NCI-H1105 treated with DMSO at 0.1 percent for 48 hours (cell line): ENCODE measurements around the gene SPOUT1.

Experiments
- DNase-seq: peaks from one replicate; lab custom pipeline; 2025; lab: John Stamatoyannopoulos, UW

The SPOUT1 gene

DNA sequence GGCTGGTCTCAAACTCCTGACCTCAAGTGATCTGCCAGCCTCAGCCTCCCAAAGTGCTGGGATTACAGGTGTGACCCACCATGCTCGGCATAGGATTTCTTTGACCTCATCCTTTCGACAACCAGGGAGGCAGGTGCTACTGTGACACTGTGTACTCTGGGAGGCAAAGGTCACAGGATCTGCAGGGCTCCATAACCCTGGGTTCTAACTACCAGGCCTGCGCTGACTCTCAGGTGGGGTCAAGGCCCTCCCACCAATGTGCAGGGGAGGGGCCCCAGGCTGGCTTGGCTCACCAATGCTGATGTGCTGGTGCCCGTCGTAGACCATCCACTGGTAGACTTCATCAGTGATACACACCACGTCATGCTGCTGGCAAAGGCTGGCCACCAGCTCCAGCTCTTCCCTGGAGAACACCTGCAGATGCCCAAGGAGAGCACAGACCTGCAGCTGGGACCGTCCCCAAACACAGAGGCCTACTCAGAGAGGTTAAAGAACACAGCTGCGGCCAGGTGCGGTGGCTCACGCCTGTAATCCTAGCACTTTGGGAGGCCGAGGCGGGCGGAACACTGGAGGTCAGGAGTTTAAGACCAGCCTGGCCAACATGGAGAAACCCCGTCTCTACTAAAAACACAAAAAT is 7.0 kb upstream of the SPOUT1 start:
- DNase-seq, result no peak

DNA sequence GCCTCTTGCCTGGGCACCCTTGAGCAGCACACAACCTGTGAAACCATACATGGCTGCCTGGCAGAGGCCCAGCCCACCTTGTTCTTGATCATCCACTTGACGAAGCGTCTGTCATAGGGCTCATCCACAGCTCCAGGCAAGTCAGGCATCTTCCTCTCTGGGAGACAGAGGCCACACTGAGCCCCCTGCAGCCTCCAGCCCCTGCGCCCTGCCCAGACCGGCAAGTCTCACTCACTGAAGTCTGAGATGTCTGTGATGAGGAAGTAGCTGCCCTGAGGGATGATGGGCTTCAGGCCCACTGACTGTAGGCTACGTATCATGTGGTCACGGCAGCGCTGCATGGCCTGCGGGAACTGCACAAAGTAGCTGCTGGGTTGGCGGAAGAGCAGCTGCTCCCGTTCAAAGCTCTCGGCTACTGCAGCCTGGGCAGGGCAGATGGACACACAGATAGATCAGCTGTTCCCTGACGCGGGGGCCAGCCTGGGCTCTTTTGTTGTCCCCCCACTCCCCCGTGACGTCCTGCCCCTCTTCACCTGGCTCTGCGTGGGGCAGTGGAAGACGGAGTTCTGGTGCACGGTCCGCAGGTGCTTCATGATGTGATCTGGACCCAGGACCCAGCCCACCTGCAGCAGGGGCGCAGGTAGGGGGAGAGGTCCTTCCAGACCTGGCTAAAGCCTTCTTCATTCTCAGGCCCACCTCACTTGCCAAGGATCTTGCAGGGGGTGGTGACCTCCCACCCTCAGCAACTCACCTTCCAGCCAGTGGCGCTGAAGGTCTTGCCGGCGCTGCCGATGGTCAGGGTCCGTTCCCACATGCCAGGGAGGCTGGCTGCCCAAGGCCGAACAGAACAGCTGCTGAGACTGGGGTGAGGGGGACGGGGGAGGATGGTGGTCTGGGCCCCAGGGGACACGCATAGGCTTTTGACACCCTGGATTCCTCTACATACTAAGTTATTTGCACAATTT is 5.9 kb upstream of the SPOUT1 start:
- no peak for DNase-seq

DNA sequence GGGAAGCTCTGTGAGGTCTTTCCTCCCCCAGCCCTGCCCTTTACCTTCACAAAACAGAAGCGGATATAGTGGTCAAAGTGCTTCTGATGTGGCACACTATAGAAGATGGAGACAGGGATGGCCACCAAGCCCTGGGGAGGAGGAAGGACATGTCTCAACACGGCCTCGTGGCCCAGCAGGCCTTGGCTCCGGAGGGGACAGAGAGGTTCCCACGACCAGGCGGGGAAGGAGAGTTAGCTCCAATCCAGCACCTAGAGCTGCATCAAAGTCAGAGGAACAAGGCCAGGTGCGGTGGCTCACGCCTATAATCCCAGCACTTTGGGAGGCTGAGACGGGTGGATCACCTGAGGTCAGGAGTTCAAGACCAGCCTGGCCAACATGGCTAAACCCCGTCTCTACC is 4.1 kb upstream of the SPOUT1 start:
- no peak for DNase-seq

DNA sequence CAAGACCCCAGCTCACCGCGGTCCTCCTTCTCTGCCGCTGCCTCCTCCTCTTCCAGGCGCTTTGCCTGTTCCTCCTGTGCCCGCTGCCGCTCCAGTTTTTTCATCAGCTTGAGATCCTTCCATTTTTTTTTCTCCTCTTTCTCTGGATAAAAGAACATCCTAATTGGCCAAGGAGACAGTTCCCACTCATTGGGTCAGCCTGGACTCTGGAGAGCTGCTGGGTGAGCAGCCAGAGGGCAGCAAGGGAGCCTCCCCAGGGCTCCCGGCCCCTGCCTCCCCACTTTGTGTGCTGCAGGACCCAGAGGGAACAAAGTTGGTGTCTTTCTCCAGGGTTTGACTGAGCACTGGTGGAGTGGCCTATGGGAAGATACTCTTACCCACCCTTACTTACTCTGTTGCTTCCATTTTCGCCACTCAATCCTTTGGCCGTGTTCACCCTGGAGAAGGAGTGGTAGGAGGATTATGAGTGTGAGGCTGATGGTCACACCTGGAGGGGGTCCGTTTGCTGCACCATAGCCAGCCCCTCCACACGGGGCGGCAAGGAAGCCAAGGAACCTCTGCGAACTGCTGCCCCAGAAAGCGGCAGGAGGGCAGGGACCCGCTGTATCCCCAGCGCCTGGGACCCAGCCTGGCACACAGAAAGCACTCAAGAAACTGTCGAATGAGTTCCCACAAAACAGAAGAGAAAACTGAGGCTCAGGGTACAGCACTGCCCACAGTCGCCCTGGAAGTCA is 708 bp downstream of the SPOUT1 start:
- DNase-seq, result no peak

DNA sequence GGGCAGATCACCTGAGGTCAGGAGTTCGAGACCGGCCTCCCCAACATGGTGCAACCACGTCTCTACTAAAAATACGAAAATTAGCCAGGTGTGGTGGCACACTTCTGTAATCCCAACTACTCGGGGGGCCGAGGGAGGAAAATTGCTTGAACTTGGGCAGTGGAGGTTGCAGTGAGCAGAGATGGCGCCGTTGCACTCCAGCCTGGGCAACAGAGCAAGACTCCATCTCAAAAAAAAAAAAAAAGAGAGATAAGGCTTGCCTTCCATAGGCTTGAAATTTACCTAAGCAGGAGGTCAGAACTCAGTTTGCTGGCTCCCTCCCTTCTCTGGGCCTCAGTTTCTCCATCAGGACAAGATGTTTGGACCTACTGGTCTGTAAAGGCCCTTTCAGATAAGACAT is 1.3 kb downstream of the SPOUT1 start:
- no peak for DNase-seq

DNA sequence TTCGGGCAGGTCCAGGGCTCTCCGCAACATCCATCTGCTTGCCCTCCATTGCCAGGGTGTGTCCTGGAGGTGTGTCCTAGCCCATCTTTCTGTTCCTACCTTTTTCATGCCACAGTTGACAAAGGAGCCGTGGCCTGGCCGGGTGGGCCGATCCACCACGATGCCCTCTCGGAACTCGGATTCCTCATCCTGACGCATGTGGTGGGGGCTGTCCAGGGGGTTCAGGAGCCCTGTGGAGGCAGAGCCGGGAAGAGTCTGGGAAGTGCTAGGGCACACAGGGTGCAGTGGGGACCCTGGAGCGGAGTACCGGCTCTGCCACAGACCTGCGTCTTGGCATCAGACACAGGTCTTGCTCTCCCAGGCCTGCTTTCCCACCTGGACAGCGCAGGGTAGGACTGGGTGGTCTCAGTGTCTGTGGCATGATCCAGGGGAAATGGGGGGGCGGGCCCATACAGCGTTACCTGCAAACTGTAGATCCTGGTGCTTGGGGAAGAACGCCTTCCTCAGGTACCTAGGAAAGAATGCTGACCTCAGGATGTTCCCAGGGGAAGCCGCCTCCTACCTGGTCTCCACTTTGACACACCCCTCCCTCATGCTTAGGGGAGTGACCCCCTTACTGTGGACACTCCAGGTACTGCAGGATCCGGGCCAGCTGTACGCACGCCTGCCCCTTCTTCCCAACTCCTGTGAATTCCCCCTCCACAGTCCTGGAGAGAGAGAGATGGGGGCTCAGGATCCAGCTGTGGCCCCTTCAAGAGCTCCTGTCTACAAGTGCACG is 3.5 kb downstream of the SPOUT1 start:
- DNase-seq, result no peak

DNA sequence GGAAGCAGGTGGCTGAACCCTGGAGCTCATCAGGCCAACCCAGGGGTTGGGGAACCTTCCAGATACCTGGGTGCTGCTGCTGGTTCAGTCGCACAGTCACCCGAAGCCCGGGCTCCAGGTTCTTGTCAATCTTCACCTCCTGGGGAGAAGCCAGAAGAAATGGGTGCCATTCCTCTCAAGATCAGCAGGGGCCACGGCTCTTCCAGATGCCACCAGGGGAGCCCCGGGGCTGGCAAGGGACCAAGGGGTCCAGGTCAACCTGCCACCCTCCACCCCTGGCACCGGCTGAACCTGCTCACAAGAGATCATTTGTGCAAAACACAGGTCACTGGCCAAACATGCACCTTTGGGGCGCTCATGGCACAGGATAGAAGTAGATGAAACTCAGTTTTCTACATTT is 4.7 kb downstream of the SPOUT1 start:
- DNase-seq, result no peak

DNA sequence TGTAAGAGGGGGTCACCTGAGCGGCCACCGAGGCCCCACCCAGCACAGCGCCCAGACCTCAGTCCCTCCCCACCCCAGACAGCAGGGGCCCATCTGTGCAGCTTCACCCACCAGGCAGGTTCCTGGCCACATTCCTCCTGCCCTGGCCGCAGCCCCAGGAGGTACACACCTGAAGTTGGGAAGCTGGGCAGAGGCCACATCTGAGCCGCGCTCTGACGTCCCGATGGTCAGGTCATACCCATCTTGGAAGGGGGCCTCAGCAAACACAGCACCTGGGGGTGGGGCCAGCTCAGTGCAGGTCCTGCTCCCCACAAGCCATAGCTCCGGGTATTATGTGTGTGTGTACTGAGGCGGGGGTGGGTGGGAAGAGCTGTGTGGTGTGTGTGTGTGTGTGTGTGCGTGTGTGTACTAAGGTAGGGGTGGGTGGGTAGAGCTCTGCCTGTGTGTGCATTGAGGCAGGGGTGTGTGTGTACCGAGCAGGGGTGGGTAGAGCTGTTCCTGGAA is 5.6 kb downstream of the SPOUT1 start:
- no peak for DNase-seq

DNA sequence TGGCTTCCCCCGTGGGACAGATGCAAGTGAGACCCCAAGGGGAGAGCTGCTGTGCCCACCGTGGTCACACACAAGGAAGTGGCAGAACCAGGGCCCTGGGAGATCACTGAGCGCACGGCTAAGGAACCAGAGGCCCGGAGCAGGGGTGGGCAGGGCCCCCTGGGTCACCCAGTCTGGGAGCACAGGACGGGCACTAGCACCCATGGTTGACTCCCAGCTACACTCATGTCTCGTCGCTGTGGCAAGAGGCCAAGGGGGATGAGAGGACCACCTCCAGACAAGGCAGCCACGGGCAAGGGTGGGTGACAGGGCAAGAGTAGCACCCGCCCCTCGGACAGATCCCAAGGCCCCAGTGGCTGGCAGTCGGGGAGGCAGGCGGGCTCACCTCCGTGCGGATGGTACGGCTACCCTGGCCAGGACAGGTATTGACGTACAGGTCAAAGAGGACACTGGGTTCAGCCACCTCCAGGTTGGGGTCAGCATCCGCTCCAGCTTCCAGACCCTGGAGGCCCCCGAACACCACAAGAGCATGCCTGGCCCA is 6.2 kb downstream of the SPOUT1 start:
- no peak for DNase-seq

DNA sequence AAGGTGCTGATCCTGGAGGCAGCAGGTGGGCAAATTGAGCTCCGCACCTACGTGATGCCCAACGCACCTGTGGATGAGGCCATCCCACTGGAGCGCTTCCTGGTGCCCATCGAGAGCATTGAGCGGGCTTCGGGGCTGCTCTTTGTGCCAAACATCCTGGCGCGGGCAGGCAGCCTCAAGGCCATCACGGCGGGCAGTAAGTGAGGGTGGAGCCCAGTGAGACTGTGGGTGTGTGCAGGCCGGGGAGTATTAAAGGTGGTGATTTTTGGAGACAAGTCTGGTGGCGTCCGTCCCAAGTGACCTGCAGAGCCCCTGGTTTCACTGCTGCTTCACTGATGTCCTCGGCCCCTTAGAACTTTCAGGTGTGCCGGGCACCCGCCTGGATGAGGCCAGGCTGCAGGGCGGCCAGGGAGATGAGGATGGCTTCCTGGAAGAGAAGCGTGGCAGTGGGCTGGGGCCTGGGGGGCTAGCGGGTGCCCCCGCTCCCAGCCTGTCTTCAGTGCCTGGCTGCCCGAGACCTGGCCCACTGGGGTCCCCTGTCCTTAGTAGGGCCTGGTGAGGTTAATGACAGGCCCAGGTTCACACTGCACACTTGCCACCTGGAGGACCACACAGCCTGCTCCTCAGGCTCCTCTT is 7.1 kb downstream of the SPOUT1 start:
- no peak for DNase-seq

DNA sequence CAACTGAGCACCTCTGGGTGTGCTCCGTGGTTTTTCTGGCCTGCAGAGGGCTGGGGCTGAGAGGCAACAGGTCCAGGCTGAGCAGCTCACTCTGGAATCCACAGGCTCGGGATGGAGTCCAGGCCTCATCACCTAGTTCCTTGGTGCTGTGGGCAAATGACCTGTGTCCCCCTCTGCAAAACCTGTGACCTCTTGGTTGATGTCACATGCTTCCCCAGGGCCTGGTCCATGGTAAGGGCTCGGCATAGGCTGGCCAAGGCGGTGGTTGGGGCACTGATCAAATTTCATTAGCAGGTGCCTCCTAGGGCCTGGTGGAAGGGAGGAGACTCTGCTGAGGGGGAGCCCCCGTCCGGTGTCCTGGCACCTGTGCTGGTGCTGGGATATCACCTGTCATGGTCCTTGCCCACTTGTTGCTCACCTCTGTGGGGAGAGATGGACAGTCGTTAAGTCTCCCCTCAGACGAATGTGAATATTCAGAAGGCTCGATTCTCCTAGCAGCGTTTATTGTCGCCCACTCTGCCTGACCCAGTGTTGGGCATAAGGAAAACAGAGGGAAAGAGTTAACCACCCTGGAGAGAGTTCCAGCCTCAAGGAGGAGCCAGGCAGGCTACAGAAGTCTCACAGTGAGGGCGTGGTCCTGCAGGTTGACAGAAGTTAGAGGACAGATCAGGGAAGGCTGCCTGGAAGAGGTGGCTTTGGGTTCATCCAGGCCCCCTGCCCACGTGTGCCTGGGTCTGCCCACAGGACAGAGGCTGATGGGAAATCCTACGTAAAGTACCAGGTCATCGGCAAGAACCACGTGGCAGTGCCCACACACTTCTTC is 7.8 kb downstream of the SPOUT1 start:
- no peak for DNase-seq

DNA sequence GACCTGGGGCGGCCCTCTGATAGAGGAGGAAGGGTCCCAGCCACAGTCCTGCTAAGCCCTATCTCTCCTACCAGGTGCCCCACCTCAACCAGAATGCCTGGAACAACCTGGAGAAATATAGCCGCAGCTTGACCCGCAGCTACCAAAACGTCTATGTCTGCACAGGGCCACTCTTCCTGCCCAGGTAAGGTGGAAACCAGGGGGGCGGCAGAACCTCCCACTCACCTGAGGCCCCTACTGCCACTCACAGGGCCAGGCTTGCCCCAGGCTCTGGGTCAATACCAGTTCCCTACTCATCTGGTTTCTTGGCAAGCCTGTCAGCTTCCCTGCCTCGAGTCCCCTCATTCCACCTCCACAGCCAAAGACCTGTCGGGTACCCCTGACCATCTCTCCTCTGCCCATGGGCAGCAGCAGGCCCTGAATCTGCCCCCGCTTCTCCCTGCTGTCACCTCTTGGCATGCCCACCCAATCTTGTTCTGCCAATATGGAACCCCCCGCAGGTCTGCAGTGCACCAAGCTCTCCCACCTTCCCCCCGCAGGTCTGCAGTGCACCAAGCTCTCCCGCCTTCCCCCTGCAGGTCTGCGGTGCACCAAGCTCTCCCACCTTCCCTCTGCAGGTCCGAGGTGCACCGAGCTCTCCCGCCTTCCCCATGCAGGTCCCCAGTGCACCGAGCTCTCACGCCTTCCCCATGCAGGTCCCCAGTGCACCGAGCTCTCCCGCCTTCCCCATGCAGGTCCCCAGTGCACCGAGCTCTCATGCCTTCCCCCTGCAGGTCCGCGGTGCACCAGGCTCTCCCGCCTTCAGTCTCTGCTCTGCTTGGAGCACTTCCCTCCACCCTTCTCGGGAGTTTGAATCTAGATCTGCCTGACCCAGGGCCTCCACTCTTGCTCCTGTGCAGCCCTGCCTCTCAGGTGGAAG is 8.7 kb downstream of the SPOUT1 start:
- DNase-seq, result no peak

DNA sequence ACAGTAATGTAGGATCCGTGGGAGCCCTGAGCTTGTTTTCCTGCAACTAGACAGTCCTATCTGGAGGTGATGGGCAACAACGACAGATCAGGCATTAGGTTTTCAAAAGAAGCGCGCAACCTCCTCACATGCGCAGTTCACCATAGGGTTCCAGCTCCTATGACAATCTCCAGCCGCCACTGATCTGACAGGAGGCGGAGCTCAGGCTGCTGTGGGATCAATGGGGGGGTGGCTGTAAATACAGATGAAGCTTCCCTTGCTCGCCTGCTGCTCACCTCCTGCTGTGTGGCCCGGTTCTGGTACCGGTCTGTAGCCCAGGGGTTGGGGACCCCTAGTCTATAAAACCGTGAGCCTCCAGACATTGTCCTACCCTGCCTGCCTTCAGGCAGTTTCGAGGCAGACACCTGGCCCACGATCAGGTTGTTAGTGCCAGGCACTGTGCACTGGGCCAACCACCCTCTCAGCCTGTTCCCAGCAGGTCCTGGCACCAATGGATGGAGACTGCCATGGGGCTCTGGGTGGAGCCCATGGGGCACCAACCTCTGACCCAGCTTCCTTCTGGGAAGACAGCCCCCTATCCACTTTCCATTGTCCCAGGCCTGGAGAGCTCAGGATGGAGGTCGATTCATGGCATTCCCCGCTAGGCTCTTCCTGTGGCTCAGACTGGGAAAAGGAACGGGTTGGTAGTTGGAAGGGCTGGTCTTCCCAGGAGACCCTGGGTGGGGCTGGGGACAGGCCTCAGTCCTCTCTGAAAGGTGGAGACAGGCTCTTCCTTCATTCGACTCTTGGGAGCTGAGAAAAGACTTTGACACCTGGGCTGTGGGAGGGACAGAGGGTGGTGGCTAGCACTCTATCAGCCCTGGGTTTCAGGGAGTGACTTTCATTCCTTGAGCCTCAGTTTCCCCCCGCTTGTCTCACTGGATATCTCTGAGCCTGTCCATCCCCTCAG is 9.6 kb downstream of the SPOUT1 start:
- peak; percentile 72 for DNase-seq

DNA sequence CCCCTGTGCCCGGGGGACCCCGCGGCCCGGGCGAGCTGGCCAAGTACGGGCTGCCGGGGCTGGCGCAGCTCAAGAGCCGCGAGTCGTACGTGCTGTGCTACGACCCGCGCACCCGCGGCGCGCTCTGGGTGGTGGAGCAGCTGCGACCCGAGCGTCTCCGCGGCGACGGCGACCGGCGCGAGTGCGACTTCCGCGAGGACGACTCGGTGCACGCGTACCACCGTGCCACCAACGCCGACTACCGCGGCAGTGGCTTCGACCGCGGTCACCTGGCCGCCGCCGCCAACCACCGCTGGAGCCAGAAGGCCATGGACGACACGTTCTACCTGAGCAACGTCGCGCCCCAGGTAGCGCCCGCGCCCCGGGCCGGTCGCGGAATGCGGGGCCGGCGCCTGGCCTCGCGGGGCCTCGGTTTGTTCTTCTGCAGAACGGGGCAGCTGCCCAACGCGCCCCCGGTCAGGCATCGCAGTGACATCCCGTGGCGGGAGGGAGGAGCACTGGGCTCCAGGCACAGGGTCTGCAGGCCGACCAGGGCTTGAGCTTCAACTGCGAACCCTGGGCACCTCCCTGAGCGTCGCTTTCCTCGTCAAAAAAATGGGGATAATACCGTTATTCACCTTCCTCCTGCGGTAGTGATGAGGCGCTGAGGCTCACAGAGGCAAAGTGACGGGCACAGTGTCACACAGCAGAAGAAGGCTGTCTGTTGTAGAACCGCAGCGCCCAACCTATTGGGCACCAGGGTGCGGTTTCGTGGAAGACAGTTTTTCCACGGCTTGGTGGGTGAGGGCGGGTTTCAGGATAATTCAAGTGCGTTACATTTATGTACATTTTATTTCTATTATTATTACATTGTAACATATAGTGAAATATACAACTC is 10.5 kb downstream of the SPOUT1 start:
- peak; percentile 21 for DNase-seq

DNA sequence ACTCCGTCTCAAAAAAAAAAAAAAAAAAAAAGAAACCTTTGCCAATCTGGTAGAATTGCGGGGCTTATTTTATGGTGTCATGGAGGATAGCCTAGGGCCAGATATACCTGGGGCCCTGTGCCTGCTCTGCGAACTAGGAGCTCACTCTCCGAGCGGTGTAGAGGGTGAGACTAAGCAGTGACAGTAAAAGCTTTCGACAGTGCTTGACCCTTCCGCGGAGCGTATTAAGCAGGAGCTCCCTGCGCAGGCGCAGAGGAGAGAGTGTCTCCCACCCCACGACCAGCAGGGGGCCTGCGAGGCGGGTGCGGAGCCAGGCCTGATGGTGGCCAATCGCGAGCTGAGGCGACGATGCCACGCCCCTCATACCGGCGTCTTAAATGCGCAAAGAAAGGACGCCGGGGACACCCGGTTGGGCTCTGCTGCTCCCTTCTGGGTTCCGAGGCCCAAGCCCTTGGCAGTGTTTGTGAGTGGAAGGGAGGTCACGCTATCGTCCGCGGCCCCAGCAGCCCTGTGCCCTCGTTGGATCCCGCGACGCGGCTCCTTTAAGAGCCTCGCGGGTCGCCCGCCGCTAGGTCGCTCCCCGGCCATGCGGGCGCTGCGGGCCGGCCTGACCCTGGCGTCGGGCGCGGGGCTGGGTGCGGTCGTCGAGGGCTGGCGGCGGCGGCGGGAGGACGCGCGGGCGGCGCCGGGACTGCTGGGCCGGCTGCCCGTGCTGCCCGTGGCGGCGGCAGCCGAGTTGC is 11.3 kb downstream of the SPOUT1 start, which contains the start of gene ENDOG:
Gene ENDOG, plus strand, starts transcription at position 402 of the 740 bp plus-strand sequence. Its CDS starts 185 bp downstream, at position 587.
- peak; percentile 96 for DNase-seq

DNA sequence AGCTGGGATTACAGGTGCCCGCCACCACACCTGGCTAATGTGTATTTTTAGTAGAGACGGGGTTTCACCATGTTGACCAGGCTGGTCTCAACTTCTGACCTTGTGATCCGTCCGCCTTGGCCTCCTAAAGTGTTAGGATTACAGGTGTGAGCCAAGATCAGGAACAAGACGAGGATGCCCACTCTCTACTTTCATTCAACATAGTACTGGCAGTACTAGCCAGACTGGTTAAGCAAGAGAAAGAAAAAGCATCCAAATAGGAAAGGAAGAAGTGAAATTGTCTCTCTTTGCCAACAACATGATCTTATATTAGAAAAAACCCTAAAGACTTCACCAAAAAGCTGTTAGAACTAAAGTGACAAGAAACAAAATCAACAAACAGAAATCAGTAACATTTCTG is 18.7 kb downstream of the SPOUT1 start:
- no peak for DNase-seq
